SU-DHL-6 (cell line): ENCODE measurements around the gene NBDY.

Experiments
- CTCF ChIP-seq: fragments of 200-600 bp; sonication (generic); IDR thresholded peaks from one replicate; pipeline ENCODE4 v1.5.1; 2017; ENCODE audit warnings: antibody characterized with exemption, mild to moderate bottlenecking, low read length, moderate library complexity; ENCODE audit not compliant: insufficient read depth, poor library complexity, severe bottlenecking
- EZH2phosphoT487 ChIP-seq: fragments of 200-600 bp; sonication (generic), shearing (Covaris generic); conservative IDR thresholded peaks from 2 replicates; pipeline ENCODE4 v1.6.1; 2018; ENCODE audit warnings: mild to moderate bottlenecking, antibody characterized with exemption, low read length, moderate library complexity, mixed read lengths

DNA sequence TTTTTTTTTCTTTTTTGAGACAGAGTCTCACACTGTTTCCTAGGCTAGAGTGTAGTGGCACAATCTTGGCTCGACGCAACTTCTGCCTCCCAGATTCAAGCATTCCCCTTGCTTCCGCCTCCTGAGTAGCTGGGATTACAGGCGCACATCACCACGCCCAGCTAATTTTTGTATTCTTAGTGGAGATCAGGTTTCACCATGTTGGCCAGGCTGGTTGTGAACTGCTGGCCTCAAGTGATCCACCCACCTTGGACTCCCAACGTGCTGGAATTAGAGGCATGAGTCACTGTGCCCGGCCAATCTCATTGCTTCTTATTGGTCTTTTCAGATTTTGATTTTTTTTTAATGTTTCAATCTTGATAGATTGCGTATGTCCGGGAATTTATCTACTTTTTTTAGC is 124.4 kb downstream of the NBDY start:
- TF ChIP-seq EZH2phosphoT487 (no peak), CTCF (no peak)
